GM13976 (cell line): Measurements from ENCODE around the gene GRAMD2B.
"Not testable (repeated sequence)": the region's sequence is repeated elsewhere in the genome, so short reads cannot be mapped to it uniquely, and the experiment has no call there.

Experiments
- DNase-seq: peaks from one replicate; pipeline ENCODE4 v3.0.0; 2012; ENCODE audit warnings: low spot score
- in situ Hi-C: fragments of 300-500 bp; cut with MboI; formaldehyde crosslinking; loops from one replicate; pipeline ENCODE4 v1.12.0; 2022; ENCODE audit warnings: low sequenced_read_pairs, mixed read lengths, inconsistent platforms; ENCODE audit not compliant: unreplicated experiment
- TF ChIP-seq, protein P1 (sequence below): IDR thresholded peaks from 2 replicates; pipeline ENCODE4 v1.5.1; 2012; ENCODE audit warnings: borderline replicate concordance, mild to moderate bottlenecking; ENCODE audit not compliant: insufficient read depth; ENCODE audit errors: extremely low read depth, missing control alignments, control extremely low read depth

The GRAMD2B gene

DNA sequence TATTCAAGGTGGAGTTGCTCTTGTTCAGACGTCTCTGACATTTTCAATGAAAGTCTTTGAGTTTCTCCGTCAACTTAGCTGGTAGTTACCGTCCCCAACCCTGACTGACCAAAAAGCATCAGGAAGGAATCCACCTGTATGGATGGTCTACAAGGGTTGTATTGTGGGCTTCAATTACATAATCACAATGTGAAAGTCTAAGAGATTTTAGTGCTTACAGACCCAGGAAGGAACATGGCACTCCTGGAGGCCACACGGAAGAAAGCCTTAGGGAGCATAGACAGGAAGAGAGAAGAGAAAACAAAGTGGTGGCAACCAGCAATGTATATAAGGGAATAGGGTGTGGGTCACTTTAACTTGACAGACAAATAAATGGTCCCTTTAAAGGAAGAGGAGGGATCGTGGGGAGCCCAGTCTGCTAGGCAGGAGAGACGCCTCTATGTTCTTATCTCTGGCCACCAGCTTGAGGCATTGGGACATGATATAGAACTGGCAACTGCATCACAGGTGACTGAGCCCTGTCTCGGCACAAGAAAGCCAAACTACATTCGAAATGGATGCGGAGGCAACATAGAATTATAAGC lies 91.4 kb downstream of the GRAMD2B start:
- TF ChIP-seq, protein P1, sequence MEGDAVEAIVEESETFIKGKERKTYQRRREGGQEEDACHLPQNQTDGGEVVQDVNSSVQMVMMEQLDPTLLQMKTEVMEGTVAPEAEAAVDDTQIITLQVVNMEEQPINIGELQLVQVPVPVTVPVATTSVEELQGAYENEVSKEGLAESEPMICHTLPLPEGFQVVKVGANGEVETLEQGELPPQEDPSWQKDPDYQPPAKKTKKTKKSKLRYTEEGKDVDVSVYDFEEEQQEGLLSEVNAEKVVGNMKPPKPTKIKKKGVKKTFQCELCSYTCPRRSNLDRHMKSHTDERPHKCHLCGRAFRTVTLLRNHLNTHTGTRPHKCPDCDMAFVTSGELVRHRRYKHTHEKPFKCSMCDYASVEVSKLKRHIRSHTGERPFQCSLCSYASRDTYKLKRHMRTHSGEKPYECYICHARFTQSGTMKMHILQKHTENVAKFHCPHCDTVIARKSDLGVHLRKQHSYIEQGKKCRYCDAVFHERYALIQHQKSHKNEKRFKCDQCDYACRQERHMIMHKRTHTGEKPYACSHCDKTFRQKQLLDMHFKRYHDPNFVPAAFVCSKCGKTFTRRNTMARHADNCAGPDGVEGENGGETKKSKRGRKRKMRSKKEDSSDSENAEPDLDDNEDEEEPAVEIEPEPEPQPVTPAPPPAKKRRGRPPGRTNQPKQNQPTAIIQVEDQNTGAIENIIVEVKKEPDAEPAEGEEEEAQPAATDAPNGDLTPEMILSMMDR, result no peak
- DNase-seq, result no peak
- in situ Hi-C loops, result no loop called here

DNA sequence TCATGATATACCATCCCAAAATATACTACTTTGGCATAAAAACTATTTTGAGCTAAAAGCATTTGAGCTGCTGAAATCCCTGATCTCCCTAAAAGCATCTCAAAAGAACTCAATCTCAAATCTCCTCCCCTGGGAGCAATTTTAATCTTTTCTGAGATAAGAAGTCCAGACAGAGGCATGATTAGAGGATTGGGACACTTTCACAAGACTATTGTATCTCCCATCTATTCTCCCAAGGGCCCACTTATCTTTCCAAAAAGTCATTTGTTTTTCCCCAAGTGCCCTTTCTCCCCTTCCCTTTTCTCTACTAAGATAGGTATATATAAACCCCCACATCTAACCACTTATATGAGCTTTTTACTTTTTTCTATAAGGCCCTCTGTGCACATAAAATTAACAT lies 92.1 kb downstream of the GRAMD2B start:
- in situ Hi-C loops, result no loop called here
- DNase-seq, result no peak
- TF ChIP-seq, protein P1, result no peak

GRCh38 chr5:126516133-126516532 lies 92.9 kb downstream of the GRAMD2B start:
- TF ChIP-seq, protein P1, result no peak
- DNase-seq, result no peak
- in situ Hi-C loops, result no loop called here

DNA sequence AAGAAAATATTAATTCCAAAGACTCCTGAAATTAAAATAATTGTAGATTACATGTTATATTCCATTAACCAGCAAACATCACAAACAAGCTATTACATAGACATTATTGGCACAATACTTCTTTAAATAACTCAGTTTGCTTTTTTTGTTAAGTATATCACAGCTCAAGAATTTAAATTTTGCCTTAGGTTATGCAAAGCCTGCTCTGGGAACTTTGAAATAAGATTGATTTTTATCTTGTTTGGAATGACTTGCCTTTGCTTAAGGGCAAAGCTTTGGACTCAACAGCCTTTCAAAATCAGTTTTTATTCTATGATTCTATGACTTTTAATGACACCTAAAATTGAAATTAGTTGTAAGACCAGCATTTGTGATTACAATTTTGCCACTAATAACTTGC lies 93.6 kb downstream of the GRAMD2B start:
- TF ChIP-seq, protein P1, result no peak
- in situ Hi-C loops, result no loop called here
- no peak for DNase-seq

- in situ Hi-C loops, DNase-seq: not testable (repeated sequence)
Measured at GRCh38 chr5:126519223-126519622, 96.0 kb downstream of the GRAMD2B start.

GRCh38 chr5:126519637-126520592 lies 96.7 kb downstream of the GRAMD2B start:
- TF ChIP-seq, protein P1, result no peak
- no peak for DNase-seq
- in situ Hi-C loops, result no loop called here

DNA sequence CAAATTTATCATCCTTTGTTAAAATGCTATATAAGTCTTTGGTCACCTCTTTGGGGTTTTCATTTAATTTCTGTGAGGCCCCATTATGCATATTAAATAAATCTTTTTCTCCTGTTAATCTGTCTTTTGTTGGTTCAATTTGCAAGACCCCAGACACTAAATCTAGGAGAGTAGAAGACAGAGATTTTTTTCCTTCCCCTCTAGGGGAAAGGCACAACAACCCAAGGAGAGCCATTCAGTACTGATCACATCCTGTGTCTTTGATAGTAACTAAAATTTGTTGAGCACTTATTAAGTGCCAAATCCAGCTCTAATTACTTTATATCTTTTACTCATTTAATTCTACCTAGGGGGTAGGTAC lies 97.4 kb downstream of the GRAMD2B start:
- in situ Hi-C loops, result no loop called here
- no peak for DNase-seq
- TF ChIP-seq, protein P1, result no peak
